Hematopoietic multipotent progenitor cell treated with erythropoietin and hydrocortisone succinate and interleukin-3 and kit ligand, for 17 days (in vitro differentiated cells): Measurements from ENCODE around the gene PAOX.
"Not testable (repeated sequence)": the region's sequence is repeated elsewhere in the genome, so short reads cannot be mapped to it uniquely, and the experiment has no call there.

Experiments used
- DNase-seq: peaks from one replicate; pipeline ENCODE4 v3.0.0-alpha.2; 2015; ENCODE audit warnings: low spot score

Gene PAOX

DNA sequence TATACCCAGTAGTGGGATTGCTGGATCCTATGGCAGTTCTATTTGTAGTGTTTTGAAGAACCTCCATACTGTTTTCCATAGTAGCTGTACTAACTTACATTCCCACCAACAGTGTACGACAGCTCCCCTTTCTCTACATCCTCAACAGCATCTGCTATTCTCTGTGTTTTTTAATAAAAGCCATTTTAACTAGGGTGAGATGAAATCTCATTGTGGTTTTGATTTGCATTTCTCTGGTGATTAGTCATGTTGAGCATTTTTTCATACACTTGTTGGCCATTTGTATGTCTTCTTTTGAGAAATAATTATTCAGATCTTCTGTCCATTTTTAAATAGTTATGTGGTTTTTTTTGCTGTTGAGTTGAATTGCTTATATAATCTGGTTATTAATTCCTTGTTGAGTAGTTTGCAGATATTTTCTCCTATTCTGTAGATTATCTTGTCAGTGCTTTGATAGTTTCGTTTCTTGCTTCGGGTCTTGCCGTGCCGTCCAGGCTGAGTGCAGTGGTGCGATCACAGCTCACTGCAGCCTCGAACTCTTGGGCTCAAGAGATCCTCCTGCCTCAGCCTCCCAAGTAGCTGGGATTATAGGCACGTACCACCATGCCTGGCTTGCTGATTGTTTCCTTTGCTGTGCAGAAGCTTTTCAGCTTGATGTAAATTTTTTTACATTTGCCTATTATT, 26.9 kb downstream of the PAOX start:
- no peak for DNase-seq

DNA sequence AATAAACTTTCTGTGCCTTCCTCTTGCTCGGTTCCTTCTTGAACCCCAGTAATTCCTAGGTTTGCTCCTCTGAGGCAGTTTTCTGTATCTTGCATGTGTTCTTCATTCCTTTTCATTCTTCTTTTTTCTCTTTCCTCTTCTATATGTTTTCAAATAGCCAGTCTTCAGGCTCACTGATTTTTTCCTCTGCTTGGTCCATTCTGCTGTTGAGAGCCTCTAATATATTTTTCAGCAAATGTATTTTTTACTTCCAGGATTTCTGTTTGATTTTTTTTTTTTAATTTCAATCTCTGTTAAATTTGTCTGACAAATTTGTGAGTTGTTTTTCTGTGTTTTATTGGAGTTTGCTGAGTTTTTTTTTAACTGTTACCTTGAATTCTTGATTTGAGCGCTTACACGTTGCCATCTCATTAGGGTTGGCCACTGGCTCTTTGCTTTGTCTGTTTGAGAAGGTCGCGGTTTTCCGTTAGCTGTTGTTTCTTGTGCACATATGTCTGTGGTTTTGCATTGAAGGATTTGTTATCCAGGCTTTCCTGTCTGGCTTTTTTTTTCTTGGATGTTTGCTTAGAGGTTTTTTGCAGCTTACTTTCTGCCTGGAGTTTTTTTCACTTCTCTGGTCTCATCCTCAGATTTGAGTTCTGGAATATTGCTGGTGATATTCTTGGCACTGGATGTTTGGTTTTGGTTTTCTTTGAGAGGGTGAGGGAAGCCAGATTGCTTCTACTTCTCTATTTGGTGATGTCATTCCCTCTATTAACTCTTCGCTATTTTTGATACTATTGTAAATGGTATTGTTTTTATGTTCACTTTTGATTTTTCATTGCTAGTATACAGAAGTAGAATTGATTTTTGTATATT, 32.7 kb downstream of the PAOX start:
- DNase-seq: no peak

GRCh38 chr10:133412381-133412711, 33.3 kb downstream of the PAOX start:
- no peak for DNase-seq

DNA sequence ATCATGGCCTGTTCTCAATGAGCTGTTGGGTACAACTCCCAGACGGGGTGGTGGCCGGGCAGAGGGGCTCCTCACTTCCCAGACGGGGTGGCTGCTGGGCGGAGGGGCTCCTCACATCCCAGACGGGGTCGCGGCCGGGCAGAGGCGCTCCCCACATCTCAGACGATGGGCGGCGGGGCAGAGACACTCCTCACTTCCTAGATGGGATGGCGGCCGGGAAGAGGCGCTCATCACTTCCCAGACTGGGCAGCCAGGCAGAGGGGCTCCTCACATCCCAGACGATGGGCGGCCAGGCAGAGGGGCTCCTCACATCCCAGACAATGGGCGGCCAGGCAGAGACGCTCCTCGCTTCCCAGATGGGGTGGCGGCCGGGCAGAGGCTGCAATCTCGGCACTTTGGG, 35.3 kb downstream of the PAOX start:
- not testable (repeated sequence) for DNase-seq

- no peak for DNase-seq
Observed at GRCh38 chr10:133415752-133416151, 36.7 kb downstream of the PAOX start.

DNA sequence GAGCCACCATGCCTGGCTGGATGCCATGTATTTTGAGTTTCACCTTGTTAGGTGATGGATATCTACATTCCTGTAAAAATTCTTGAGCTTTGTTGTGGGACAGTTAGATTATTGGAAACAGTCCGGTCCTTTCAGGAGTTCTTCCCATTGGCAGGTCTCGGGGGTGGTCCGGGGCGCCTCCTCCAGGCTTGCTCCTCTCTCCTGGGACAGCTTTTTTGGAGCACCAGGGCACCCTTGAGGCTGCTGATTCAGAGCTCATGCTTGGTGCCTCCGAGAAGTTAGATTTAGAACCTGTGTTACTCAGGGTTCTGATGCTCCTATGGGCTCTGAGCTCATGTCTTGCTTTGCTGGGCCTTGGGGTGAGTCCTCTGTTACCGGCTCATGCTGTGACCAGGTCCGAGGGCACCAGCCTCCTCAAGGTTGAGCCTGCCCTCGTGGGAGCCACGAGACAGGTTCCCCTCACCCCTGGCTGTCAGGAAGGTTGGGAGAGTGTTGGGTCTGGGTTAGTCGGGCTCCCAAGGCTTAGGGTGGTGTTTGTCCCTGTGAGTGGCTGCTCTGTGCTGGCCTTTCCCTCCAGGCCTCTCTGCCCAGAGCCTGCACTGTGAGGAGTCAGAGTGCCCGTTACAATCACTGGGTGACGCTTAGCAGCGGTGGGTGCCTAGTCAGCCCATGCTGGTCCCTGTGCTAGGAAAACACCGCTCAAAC, 39.4 kb downstream of the PAOX start:
- no peak for DNase-seq

- no peak for DNase-seq
Observed at GRCh38 chr10:133419211-133419950, 40.3 kb downstream of the PAOX start.

GRCh38 chr10:133420028-133420427, 41.0 kb downstream of the PAOX start:
- no peak for DNase-seq

- DNase-seq: no peak
Observed at GRCh38 chr10:133420579-133420978, 41.5 kb downstream of the PAOX start.

DNA sequence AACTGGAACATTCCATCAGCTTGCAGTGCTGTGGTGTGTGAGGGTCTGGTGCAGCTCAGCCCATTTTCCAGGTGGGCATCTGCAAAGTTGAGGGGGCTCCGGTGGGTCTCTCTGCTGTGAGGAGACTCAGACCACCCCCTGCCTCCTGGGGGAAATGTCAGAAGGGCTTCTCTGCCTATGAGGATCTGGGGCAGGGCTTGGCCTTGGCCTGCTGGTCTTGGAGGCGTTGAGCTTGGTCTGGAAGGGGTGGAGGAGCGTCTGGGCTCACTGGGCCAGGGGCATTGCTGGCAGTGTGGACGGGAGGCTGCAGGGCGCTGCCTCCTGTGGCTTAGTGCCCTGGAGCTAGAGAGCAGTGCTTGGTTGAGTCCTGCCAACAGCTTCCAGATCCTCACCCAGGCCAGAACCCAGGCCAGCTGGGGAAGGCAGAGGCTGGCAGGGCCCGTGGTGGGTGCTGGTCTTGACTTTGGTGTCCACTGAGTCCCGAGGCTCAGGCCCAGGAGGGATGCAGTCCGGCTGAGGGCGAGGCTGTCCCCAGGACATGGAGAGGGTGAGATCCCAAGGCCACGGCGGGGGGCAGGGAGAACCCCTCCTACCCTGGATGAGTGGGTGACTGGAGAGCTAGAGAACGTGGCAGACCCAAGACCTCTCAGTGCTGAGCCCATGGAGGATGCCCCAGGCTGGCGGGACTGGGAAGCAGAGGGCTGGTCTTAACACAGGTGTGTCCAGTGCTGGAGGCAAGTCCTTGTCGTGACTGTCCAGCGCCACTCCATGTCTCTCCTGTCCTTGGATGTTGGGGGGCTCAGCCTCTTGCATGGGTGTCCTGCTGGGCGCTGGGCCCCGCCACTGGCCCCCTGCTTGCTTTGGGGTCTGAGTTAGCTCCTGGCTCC, 42.5 kb downstream of the PAOX start:
- DNase-seq: no peak

GRCh38 chr10:133422223-133422806, 43.3 kb downstream of the PAOX start:
- DNase-seq: no peak

DNA sequence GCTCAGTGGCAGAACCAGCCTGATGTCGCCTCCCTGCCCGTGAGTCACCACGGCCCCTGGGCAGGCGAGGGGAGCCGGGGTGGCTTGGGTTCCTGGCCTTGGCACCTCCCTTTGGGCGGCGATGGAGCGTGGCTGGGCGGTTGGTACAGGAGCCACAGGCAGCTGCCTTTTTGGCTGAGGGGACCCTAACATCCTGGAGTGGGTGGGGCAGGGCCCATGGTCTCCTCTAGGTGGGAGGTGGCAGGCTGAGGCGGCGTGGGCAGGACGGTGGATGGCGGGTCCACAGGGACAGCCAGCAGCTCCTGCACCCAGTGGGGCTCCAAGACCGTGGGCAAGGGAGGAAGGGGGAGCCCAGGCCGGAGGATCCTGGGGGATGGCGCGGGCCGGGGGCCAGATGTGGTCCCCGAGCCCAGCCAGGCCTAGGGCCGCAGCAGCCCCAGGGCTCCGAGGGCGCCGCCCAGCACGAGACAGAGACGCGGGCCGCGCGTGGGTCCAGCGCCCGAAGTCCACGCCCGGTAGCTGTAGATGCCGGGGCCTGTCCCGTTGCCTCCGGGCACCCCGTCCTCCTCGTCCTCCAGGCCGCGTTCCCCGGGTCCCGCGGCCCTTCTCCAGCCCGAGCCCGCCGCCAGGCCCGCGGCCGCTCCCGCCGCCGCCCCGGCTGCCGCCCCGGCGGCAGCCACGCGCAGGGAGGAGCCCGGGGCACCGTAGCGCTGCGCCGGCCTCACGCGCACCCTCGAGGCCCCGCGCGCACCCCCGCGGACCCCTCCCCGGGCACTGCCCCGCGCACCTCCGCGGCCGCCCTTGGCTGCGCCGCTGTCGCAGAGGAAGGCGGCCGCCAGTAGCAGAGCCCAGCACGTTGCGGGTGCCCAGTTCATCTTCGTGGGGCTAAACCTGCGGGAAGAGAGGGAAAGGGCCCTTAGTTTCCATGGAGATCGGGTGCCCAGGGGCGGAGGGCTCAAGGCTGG, 44.0 kb downstream of the PAOX start:
- no peak for DNase-seq

GRCh38 chr10:133424102-133424501, 45.0 kb downstream of the PAOX start:
- DNase-seq: not testable (repeated sequence)

DNA sequence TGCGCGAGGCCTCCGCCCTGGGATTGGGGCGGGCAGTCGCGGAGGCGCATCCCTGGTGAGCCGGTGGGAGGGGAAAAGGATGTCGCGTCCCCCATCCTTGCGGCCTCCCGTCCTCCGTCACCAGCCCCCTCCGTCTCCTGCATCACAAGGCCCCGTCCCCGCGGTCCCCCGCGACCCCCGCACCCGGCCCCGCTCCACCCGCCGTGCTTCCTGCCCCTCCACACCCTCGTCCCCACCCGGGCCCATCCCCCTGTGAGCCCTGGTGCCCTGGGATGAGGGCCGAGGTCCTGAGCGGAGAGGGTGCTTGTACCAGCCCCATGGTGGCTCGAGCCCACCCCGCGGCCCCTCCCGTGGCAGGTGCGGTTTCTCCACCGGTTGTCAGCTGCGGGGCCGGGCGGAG, 45.5 kb downstream of the PAOX start, which contains the start of gene SPRN:
Gene SPRN, minus strand, starts transcription at position 25 of the 400 bp plus-strand sequence. CDS start 944 bp downstream, outside the sequence.
- DNase-seq: not testable (repeated sequence)

- DNase-seq: not testable (repeated sequence)
Observed at GRCh38 chr10:133429571-133429970, 50.5 kb downstream of the PAOX start.

- DNase-seq: not testable (repeated sequence)
Observed at GRCh38 chr10:133431888-133432613, 53.0 kb downstream of the PAOX start.

DNA sequence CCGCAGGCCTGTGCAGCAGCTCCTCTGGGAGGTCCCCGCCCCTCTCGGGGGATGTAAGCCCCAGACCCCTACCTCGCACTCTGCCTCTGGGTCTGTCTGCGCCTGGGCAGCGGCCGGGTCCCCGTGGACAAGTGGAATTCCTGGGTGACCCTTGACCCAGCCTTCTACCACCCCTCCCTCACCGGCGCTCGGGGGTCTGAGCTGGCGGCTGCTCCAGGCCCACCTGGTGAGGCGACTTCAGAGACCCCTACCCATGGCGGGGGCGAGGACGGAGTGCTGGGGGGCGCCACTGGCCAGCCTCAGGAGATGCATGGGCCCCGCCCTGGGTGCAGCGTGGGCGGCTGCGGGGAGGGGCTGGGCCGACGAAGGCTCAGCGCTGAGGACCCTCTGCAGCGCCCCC, 53.7 kb downstream of the PAOX start:
- DNase-seq: not testable (repeated sequence)

GRCh38 chr10:133438711-133439273, 59.7 kb downstream of the PAOX start:
- no peak for DNase-seq
